Endothelial cell of umbilical vein (primary cell): ENCODE data around the gene LHCGR.

Experiments
- FOS ChIP-seq: IDR thresholded peaks from 2 replicates; pipeline ENCODE4 v1.6.1; 2011; ENCODE audit warnings: mild to moderate bottlenecking, low read length, moderate library complexity, borderline replicate concordance; ENCODE audit not compliant: insufficient read depth
- POLR2A ChIP-seq: IDR thresholded peaks from 2 replicates; pipeline ENCODE4 v1.6.1; 2012; ENCODE audit warnings: low read depth, mild to moderate bottlenecking, control low read depth, low read length
- POLR2AphosphoS5 ChIP-seq: IDR thresholded peaks from 2 replicates; pipeline ENCODE4 v1.6.1; 2012; ENCODE audit warnings: low read depth, mild to moderate bottlenecking, control low read depth, low read length, moderate library complexity; ENCODE audit not compliant: insufficient read depth
- TF ChIP-seq, protein P1 (sequence below), 2 donors: IDR thresholded peaks; 1 replicate in 1 of 2; 2 replicates in 1 of 2; pipeline ENCODE4 v1.5.1; 2011; ENCODE audit warnings: low read length in 2 of 2, mild to moderate bottlenecking in 2 of 2, moderate library complexity in 2 of 2, control low read depth in 1 of 2, inconsistent platforms in 1 of 2, low read depth in 1 of 2; ENCODE audit not compliant: insufficient read depth in 1 of 2; ENCODE audit errors: extremely low read depth in 1 of 2
- TF ChIP-seq, protein P2 (sequence below): IDR thresholded peaks from 2 replicates; pipeline ENCODE4 v1.6.1; 2011; ENCODE audit not compliant: insufficient read depth, insufficient read length

DNA sequence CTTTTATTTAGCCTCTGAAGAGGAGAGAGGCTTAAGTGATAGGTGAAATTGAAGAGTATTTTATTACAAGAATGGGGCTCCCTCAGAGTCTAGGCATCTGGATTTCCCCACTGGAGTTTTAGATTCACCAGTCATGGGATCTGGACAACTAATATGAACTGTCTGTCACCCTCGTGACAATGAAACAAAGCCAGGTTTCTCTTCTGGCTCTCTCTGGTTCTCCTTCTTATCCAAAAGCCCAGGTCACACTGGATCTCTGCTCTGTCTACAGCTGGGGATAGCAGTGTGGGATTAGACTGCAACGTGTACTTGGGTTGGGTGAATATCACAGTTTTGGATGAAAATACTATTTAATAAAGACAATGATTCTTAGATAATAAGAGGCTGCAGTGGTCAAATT, 31.2 kb downstream of the LHCGR start:
- TF ChIP-seq, protein P1, sequence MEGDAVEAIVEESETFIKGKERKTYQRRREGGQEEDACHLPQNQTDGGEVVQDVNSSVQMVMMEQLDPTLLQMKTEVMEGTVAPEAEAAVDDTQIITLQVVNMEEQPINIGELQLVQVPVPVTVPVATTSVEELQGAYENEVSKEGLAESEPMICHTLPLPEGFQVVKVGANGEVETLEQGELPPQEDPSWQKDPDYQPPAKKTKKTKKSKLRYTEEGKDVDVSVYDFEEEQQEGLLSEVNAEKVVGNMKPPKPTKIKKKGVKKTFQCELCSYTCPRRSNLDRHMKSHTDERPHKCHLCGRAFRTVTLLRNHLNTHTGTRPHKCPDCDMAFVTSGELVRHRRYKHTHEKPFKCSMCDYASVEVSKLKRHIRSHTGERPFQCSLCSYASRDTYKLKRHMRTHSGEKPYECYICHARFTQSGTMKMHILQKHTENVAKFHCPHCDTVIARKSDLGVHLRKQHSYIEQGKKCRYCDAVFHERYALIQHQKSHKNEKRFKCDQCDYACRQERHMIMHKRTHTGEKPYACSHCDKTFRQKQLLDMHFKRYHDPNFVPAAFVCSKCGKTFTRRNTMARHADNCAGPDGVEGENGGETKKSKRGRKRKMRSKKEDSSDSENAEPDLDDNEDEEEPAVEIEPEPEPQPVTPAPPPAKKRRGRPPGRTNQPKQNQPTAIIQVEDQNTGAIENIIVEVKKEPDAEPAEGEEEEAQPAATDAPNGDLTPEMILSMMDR (IDR thresholded peaks at IDR 0.05; ENCODE audit: extremely low read depth in 1 of 2, insufficient read depth in 1 of 2, low read depth in 1 of 2, low read length in 2 of 2), result no peak
- TF ChIP-seq POLR2AphosphoS5 (no peak), POLR2A (no peak), FOS (no peak)
- TF ChIP-seq, protein P2, sequence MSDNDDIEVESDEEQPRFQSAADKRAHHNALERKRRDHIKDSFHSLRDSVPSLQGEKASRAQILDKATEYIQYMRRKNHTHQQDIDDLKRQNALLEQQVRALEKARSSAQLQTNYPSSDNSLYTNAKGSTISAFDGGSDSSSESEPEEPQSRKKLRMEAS, result no peak
